H1 (cell line): Measurements from ENCODE around the gene SH3GL1.

Experiments used
- EZH2 ChIP-seq: fragments of 200-600 bp; sonication (generic); IDR thresholded peaks from 2 replicates; pipeline ENCODE4 v1.7.1; 2012; ENCODE audit warnings: low read depth, mild to moderate bottlenecking, moderate library complexity, low read length, inconsistent platforms; ENCODE audit not compliant: severe bottlenecking
- FOSL1 ChIP-seq: IDR thresholded peaks from 2 replicates; pipeline ENCODE4 v1.6.1; 2011; ENCODE audit warnings: mild to moderate bottlenecking, low read depth, low read length, moderate library complexity; ENCODE audit not compliant: insufficient read depth
- JUND ChIP-seq: IDR thresholded peaks from 2 replicates; pipeline ENCODE4 v1.6.1; 2011; ENCODE audit warnings: mild to moderate bottlenecking, improper control_type of control experiment, low read length
- SP1 ChIP-seq: IDR thresholded peaks from 2 replicates; pipeline ENCODE4 v1.6.1; 2011; ENCODE audit warnings: low read depth, low read length
- SP2 ChIP-seq: IDR thresholded peaks from 2 replicates; pipeline ENCODE4 v1.6.1; 2012; ENCODE audit warnings: mild to moderate bottlenecking, low read length, inconsistent platforms
- TF ChIP-seq, protein P1 (sequence below), 3 experiments: IDR thresholded peaks; 1 replicate in 2 of 3; 2 replicates in 1 of 3; pipeline versions ENCODE4 v1.5.1 to v1.6.1; 2011; ENCODE audit warnings: low read length in 3 of 3, mild to moderate bottlenecking in 3 of 3, inconsistent platforms in 2 of 3, low read depth in 1 of 3, moderate library complexity in 1 of 3; ENCODE audit not compliant: insufficient read depth in 1 of 3; ENCODE audit errors: control extremely low read depth in 1 of 3

DNA sequence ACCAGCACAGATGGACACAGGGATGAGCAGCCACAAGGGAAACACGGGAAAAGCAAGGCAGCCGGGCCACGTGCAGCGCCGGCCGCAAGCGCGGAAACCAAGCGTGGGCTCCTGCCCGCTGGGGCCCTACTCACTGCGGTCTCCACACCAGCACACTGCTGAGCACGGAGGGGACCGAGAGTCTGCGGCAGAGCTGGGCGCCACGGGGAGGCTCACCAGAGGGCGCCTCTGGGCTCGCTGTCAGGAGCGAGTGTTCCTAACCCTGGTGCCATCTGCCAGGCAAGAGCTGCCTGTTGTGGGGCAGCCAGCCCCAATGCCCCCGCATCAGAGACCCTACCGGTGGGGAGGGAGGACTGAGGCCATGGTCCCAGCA is 30.5 kb downstream of the SH3GL1 start:
- TF ChIP-seq SP2 (no peak), FOSL1 (no peak), SP1 (no peak), EZH2 (no peak), JUND (no peak)
- TF ChIP-seq, protein P1, sequence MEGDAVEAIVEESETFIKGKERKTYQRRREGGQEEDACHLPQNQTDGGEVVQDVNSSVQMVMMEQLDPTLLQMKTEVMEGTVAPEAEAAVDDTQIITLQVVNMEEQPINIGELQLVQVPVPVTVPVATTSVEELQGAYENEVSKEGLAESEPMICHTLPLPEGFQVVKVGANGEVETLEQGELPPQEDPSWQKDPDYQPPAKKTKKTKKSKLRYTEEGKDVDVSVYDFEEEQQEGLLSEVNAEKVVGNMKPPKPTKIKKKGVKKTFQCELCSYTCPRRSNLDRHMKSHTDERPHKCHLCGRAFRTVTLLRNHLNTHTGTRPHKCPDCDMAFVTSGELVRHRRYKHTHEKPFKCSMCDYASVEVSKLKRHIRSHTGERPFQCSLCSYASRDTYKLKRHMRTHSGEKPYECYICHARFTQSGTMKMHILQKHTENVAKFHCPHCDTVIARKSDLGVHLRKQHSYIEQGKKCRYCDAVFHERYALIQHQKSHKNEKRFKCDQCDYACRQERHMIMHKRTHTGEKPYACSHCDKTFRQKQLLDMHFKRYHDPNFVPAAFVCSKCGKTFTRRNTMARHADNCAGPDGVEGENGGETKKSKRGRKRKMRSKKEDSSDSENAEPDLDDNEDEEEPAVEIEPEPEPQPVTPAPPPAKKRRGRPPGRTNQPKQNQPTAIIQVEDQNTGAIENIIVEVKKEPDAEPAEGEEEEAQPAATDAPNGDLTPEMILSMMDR (IDR thresholded peaks at IDR 0.05; ENCODE audit: control extremely low read depth in 1 of 3, insufficient read depth in 1 of 3, low read depth in 1 of 3, low read length in 3 of 3), result peak; percentile 50 to 62 (median 52)
